Aorta (tissue), 5 donors: ENCODE measurements around the gene TASP1. TPM values are rescaled to one million over a fixed set of nuclear protein-coding genes. Genes with fewer than 3 reads are reported as not detected.

Source experiments
- ATAC-seq: fragments of 200-7000 bp; cut with Tn5 transposase; one replicate; pipeline ENCODE4 v1.9.1; 2022; ENCODE audit warnings: moderate library complexity; ENCODE audit not compliant: low FRiP score
- DNase-seq, 2 donors: peaks; one replicate each; pipeline ENCODE4 v3.0.0-alpha.2; 2020
- H3K27ac ChIP-seq, 2 donors: one replicate each; pipeline ENCODE4 v1.5.1; 2013; ENCODE audit warnings: low read length in 2 of 2, mild to moderate bottlenecking in 2 of 2, moderate library complexity in 2 of 2, control low read depth in 1 of 2, inconsistent platforms in 1 of 2, low read depth in 1 of 2
- H3K27me3 ChIP-seq, 2 donors: one replicate each; pipeline ENCODE4 v1.6.1; 2013; ENCODE audit warnings: control low read depth in 1 of 2, low read length in 1 of 2, mild to moderate bottlenecking in 1 of 2, moderate library complexity in 1 of 2; ENCODE audit not compliant: insufficient read depth in 2 of 2, control insufficient read depth in 1 of 2
- H3K36me3 ChIP-seq, 2 donors: one replicate each; pipeline ENCODE4 v1.6.1; 2013; ENCODE audit warnings: control low read depth in 1 of 2, low read length in 1 of 2, mild to moderate bottlenecking in 1 of 2; ENCODE audit not compliant: insufficient read depth in 2 of 2, control insufficient read depth in 1 of 2
- H3K4me1 ChIP-seq, 2 donors: one replicate each; pipeline ENCODE4 v1.6.1; 2013; ENCODE audit warnings: low read length in 2 of 2, control low read depth in 1 of 2, mild to moderate bottlenecking in 1 of 2, moderate library complexity in 1 of 2; ENCODE audit not compliant: insufficient read depth in 2 of 2, control insufficient read depth in 1 of 2
- H3K4me3 ChIP-seq, 2 donors: one replicate each; pipeline ENCODE4 v1.5.1; 2013; ENCODE audit warnings: low read length in 2 of 2, control low read depth in 1 of 2, mild to moderate bottlenecking in 1 of 2
- H3K9me3 ChIP-seq: one replicate; pipeline ENCODE4 v1.6.1; 2013; ENCODE audit warnings: mild to moderate bottlenecking, low read length; ENCODE audit not compliant: control insufficient read depth
- WGBS, 2 donors: extraction: QIAGEN DNeasy Blood & Tissue Kit; methylation state at CpG; one replicate each; pipeline ENCODE4 v1.1.7; 2013; 5-methylcytosine and 5-hydroxymethylcytosine counted together
- intact Hi-C, 2 donors: fragments of 100-400 bp; cut with DNase I; formaldehyde crosslinking; loops; one replicate each; pipeline versions ENCODE4 v1.14.2 to v1.15.0; 2022
- polyA plus RNA-seq, 2 donors: library from polyadenylated mRNA; stranded (reverse); fragments of 200-250 nt; gene quantifications; one replicate each; pipeline ENCODE4 v1.2.3, GENCODE V29; 2013
- total RNA-seq, 2 donors: library from RNA; stranded (reverse); fragmentation: NEBNext Ultra II Directional; extraction: Animal tissue kit (Norgen Biotek cat#: 25700); gene quantifications; one replicate each; pipeline ENCODE4 v1.2.1, GENCODE V29; 2021
- donor health status: healthy with polysubstance abuse.
- donor health status: Bipolar disorder and iron deficiency.
- donor health status: DM: no; HTN: no; CAD: no.
- donor health status: DM: no; HTN: no; CAD: no.
- donor health status: DM: yes; HTN: yes; CAD: no.

Gene TASP1
- total and polyA plus RNA-seq, 4 donors = 13.2 to 74.6 (median 25.9) TPM

DNA sequence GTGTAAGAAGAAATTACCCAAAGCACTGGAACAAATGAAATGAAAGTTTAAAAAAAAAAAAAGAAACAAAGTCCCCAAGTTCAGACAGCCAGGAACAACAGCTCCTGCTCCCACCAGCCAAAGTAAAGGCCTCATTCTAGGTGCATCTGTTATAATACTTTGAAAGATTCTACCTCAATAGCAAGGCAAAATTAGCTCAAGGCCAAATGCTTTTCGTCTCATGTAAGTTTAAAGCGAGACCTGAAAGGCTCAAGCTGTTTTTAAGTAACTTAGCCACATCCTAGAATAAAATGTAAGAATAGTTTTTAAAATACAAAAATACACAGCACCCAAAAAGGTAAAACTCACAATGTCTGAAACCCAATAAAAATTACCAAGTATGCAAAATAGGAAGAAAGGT is 64.7 kb downstream of the TASP1 start:
- Histone ChIP-seq H3K36me3 (peaks cover 0 to 2% of the 10 kb centered on the region in 2 donors), H3K27ac (no peak overlapping the region), H3K4me1 (no peaks in the 10 kb centered on the region), H3K9me3 (no peaks in the 10 kb centered on the region), H3K4me3 (no peak overlapping the region), H3K27me3 (no peaks in the 10 kb centered on the region)
- DNase-seq = no peak
- ATAC-seq = no peak
- intact Hi-C loops = no loop called here
- WGBS, 2 donors = 55 to 78% methylated on average over 2 of the region's 2 CpGs

- H3K27ac ChIP-seq = no peak overlapping the region
- no peak overlapping the region for H3K4me3 ChIP-seq
- no peak for DNase-seq
- no peaks in the 10 kb centered on the region for H3K27me3 ChIP-seq
- H3K9me3 ChIP-seq = no peaks in the 10 kb centered on the region
- H3K4me1 ChIP-seq = no peaks in the 10 kb centered on the region
- no peak for ATAC-seq
- intact Hi-C loops = no loop called here
- peaks cover 0 to 2% of the 10 kb centered on the region in 2 donors for H3K36me3 ChIP-seq
- WGBS, 2 donors = 91 to 95% methylated on average over 2 of the region's 2 CpGs
Observed at GRCh38 chr20:13571662-13572061, 67.1 kb downstream of the TASP1 start.

- intact Hi-C loops = no loop called here
- no peaks in the 10 kb centered on the region for H3K9me3 ChIP-seq
- H3K27me3 ChIP-seq = no peaks in the 10 kb centered on the region
- no peaks in the 10 kb centered on the region for H3K4me1 ChIP-seq
- H3K27ac ChIP-seq = peak overlapping the region in 1 of 2 donors; percentile 48
- 51 to 57% methylated on average over 3 of the region's 3 CpGs for WGBS, 2 donors
- no peaks in the 10 kb centered on the region for H3K36me3 ChIP-seq
- H3K4me3 ChIP-seq = no peak overlapping the region
- ATAC-seq (no peak), DNase-seq (no peak)
Observed at GRCh38 chr20:13567663-13568062, 71.1 kb downstream of the TASP1 start.

DNA sequence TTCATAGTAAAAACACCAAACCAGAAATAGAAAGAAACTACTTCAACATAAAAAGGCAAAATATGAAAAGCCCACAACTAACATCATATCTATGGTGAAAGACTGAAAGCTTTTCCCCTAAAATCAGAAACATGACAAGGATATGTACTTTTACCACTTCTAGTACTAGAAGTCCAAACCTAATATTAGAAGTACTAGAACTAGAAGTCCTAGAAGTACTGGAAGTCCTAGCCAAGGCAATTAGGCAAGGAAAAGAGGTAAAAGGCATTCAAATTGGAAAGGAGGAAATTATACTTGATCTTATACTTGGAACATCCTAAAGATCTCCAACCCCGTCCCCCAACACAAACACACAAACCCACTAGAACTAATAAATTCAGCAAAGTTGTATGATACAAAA is 74.9 kb downstream of the TASP1 start:
- no peaks in the 10 kb centered on the region for H3K27me3 ChIP-seq
- H3K4me3 ChIP-seq = no peak overlapping the region
- intact Hi-C loops = no loop called here
- 64 to 97% methylated on average over 1 of the region's 1 CpG for WGBS, 2 donors
- DNase-seq (no peak), ATAC-seq (no peak)
- H3K27ac ChIP-seq = no peak overlapping the region
- H3K9me3 ChIP-seq = no peaks in the 10 kb centered on the region
- no peaks in the 10 kb centered on the region for H3K36me3 ChIP-seq
- H3K4me1 ChIP-seq = no peaks in the 10 kb centered on the region

GRCh38 chr20:13554706-13555105 is 84.0 kb downstream of the TASP1 start:
- intact Hi-C loops = loop anchor here in 1 of 2 donors (10.0 kb wide), 1 partner anchor 200 kb away; no protein-coding TSS in a partner anchor
- Histone ChIP-seq H3K9me3 (no peaks in the 10 kb centered on the region), H3K4me3 (no peak overlapping the region), H3K4me1 (no peaks in the 10 kb centered on the region), H3K36me3 (no peaks in the 10 kb centered on the region), H3K27me3 (no peaks in the 10 kb centered on the region), H3K27ac (no peak overlapping the region)
- WGBS, 2 donors = 89 to 94% methylated on average over 1 of the region's 1 CpG
- DNase-seq = no peak
- ATAC-seq = no peak

DNA sequence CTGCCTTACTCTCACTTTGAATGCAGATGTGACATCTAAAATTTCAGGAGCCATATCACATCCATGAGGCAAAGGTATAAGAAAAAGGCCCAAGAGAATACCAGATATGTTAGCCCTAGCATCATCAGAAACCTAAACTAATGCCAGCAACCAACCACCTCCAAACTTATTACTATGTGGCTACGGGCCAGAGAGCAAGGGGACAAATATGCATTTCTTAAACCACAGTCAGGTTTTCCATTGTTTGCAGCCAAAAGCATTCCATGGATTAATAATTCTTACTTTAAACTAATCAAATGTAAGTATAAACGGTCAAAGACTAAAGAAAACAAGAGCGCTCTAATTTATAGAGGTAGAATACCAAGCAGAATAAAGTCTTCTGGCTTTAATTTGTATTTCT is 84.7 kb downstream of the TASP1 start:
- Histone ChIP-seq H3K4me3 (no peak overlapping the region), H3K36me3 (no peaks in the 10 kb centered on the region), H3K27me3 (no peaks in the 10 kb centered on the region), H3K9me3 (no peaks in the 10 kb centered on the region), H3K27ac (no peak overlapping the region), H3K4me1 (no peaks in the 10 kb centered on the region)
- DNase-seq (no peak), ATAC-seq (no peak)
- 41 to 43% methylated on average over 3 of the region's 3 CpGs for WGBS, 2 donors
- intact Hi-C loops = loop anchor here in 1 of 2 donors (10.0 kb wide), 1 partner anchor 201 kb away; no protein-coding TSS in a partner anchor

DNA sequence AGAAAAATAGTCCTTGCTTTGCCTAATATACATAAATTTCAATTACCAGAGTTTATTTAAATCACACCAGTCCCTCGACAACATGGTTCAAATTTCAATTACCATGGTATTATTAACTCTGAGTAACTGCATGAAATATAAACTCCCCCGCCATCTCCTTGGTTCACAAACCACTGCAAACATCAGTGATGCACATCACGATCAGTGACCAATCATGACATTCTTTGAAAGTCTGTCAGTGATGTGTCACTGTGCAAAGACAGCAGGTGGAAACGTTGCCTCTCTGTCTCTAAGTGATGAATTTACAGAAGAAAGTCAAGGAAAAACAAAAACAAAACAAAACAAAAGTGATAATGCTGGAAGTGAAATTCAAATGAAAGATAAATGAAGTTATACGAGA is 86.7 kb downstream of the TASP1 start:
- intact Hi-C loops = loop anchor here in 1 of 2 donors (10.0 kb wide), 1 partner anchor 203 kb away; no protein-coding TSS in a partner anchor
- no peaks in the 10 kb centered on the region for H3K27me3 ChIP-seq
- no peaks in the 10 kb centered on the region for H3K4me1 ChIP-seq
- H3K27ac ChIP-seq = no peak overlapping the region
- ATAC-seq = no peak
- no peak for DNase-seq
- H3K4me3 ChIP-seq = no peak overlapping the region
- no peaks in the 10 kb centered on the region for H3K36me3 ChIP-seq
- 90 to 93% methylated on average over 5 of the region's 5 CpGs for WGBS, 2 donors
- H3K9me3 ChIP-seq = no peaks in the 10 kb centered on the region

DNA sequence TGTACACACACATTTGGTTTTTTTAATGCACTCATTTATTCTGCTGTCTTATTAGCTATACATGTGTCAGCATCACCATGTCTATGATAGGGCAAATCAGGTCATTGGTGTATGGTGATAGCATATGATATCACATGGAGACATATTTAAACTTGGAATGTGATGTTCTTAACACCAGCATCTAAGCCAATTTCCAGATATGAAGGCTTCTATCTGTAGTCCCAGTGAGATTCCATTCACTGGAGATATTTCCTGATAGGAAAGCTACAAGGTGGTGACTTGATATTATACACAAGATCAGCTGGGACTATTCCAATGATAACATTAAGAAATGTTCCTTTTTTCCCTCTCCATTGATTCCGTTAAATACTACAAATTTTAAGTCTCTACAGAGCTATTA is 89.3 kb downstream of the TASP1 start:
- 92 to 96% methylated on average over 1 of the region's 1 CpG for WGBS, 2 donors
- H3K4me1 ChIP-seq = no peaks in the 10 kb centered on the region
- ATAC-seq (no peak), DNase-seq (no peak)
- no peaks in the 10 kb centered on the region for H3K27me3 ChIP-seq
- no peak overlapping the region for H3K4me3 ChIP-seq
- H3K27ac ChIP-seq = no peak overlapping the region
- no peaks in the 10 kb centered on the region for H3K9me3 ChIP-seq
- no peaks in the 10 kb centered on the region for H3K36me3 ChIP-seq
- intact Hi-C loops = loop anchor here (5.0 to 10.0 kb wide), 5 partner anchors 95 to 425 kb away; no protein-coding TSS in a partner anchor

- Histone ChIP-seq H3K4me3 (no peak overlapping the region), H3K9me3 (no peaks in the 10 kb centered on the region), H3K36me3 (no peaks in the 10 kb centered on the region), H3K4me1 (no peaks in the 10 kb centered on the region), H3K27ac (no peak overlapping the region), H3K27me3 (no peaks in the 10 kb centered on the region)
- WGBS, 2 donors = 9 to 17% methylated on average over 2 of the region's 2 CpGs
- peak; percentile 71 for ATAC-seq
- intact Hi-C loops = loop anchor here (5.0 to 10.0 kb wide), 5 partner anchors 92 to 422 kb away; no protein-coding TSS in a partner anchor
- DNase-seq = peak; percentile 70 to 92
Observed at GRCh38 chr20:13546497-13547131, 92.1 kb downstream of the TASP1 start.
